ENCODE results near the gene SMARCA4. TPM values are rescaled to one million over a fixed set of nuclear protein-coding genes. Genes with fewer than 3 reads are reported as not detected.

The SMARCA4 gene
- total and polyA plus RNA-seq, 2 experiments from 2014 or later: 177 to 336 TPM

GRCh38 chr19:11005521-11005920, 44.7 kb downstream of the SMARCA4 start (continued):
- TF ChIP-seq, protein P1, sequence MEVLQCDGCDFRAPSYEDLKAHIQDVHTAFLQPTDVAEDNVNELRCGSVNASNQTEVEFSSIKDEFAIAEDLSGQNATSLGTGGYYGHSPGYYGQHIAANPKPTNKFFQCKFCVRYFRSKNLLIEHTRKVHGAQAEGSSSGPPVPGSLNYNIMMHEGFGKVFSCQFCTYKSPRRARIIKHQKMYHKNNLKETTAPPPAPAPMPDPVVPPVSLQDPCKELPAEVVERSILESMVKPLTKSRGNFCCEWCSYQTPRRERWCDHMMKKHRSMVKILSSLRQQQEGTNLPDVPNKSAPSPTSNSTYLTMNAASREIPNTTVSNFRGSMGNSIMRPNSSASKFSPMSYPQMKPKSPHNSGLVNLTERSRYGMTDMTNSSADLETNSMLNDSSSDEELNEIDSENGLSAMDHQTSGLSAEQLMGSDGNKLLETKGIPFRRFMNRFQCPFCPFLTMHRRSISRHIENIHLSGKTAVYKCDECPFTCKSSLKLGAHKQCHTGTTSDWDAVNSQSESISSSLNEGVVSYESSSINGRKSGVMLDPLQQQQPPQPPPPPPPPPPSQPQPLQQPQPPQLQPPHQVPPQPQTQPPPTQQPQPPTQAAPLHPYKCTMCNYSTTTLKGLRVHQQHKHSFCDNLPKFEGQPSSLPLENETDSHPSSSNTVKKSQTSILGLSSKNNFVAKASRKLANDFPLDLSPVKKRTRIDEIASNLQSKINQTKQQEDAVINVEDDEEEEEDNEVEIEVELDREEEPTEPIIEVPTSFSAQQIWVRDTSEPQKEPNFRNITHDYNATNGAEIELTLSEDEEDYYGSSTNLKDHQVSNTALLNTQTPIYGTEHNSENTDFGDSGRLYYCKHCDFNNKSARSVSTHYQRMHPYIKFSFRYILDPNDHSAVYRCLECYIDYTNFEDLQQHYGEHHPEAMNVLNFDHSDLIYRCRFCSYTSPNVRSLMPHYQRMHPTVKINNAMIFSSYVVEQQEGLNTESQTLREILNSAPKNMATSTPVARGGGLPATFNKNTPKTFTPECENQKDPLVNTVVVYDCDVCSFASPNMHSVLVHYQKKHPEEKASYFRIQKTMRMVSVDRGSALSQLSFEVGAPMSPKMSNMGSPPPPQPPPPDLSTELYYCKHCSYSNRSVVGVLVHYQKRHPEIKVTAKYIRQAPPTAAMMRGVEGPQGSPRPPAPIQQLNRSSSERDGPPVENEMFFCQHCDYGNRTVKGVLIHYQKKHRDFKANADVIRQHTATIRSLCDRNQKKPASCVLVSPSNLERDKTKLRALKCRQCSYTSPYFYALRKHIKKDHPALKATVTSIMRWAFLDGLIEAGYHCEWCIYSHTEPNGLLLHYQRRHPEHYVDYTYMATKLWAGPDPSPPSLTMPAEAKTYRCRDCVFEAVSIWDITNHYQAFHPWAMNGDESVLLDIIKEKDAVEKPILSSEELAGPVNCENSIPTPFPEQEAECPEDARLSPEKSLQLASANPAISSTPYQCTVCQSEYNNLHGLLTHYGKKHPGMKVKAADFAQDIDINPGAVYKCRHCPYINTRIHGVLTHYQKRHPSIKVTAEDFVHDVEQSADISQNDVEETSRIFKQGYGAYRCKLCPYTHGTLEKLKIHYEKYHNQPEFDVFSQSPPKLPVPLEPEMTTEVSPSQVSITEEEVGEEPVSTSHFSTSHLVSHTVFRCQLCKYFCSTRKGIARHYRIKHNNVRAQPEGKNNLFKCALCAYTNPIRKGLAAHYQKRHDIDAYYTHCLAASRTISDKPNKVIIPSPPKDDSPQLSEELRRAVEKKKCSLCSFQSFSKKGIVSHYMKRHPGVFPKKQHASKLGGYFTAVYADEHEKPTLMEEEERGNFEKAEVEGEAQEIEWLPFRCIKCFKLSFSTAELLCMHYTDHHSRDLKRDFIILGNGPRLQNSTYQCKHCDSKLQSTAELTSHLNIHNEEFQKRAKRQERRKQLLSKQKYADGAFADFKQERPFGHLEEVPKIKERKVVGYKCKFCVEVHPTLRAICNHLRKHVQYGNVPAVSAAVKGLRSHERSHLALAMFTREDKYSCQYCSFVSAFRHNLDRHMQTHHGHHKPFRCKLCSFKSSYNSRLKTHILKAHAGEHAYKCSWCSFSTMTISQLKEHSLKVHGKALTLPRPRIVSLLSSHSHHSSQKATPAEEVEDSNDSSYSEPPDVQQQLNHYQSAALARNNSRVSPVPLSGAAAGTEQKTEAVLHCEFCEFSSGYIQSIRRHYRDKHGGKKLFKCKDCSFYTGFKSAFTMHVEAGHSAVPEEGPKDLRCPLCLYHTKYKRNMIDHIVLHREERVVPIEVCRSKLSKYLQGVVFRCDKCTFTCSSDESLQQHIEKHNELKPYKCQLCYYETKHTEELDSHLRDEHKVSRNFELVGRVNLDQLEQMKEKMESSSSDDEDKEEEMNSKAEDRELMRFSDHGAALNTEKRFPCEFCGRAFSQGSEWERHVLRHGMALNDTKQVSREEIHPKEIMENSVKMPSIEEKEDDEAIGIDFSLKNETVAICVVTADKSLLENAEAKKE (CRISPR knock-in tag; IDR thresholded peaks at IDR 0.05): no peak

- Mint-ChIP-seq H3K27me3 (ENCODE audit: insufficient read depth, low read depth, poor library complexity) (peaks cover 3% of the 10 kb centered on the region), H3K9me3 (no peaks in the 10 kb centered on the region), H3K27ac (no peak overlapping the region), H3K4me3 (no peak overlapping the region), H3K36me3 (ENCODE audit: low read depth) (peaks cover 83% of the 10 kb centered on the region), H3K4me1 (no peaks in the 10 kb centered on the region)
- no peak for ATAC-seq
- Histone ChIP-seq H3K4me1 (ENCODE audit: insufficient read depth) (no peaks in the 10 kb centered on the region), H3K27ac (ENCODE audit: low read depth) (no peak overlapping the region), H3K27me3 (ENCODE audit: insufficient read depth) (no peaks in the 10 kb centered on the region), H2AFZ (no peak overlapping the region), H3K9me2 (ENCODE audit: insufficient read depth) (no peaks in the 10 kb centered on the region), H3F3A (replicated peaks; ENCODE audit: low read depth) (peaks cover 23% of the 10 kb centered on the region), H3K4me2 (no peak overlapping the region), H3K79me2 (replicated peaks; ENCODE audit: insufficient read depth) (no peaks in the 10 kb centered on the region; the same call in 1 of the 2 replicates), H3K36me3 (ENCODE audit: insufficient read depth) (peaks cover 53% of the 10 kb centered on the region), H4K20me1 (replicated peaks; ENCODE audit: insufficient read depth) (peaks cover 13% of the 10 kb centered on the region; the same call in 1 of the 2 replicates), H3K4me3 (no peak overlapping the region)
- no peak for DNase-seq (ENCODE audit: low spot score)
- TF ChIP-seq EZH2phosphoT487 (IDR thresholded peaks at IDR 0.05; ENCODE audit: unreplicated experiment) (no peak), POLR2AphosphoS5 (IDR thresholded peaks at IDR 0.05; ENCODE audit: low read depth) (no peak), STAT1 (IDR thresholded peaks at IDR 0.05; ENCODE audit: unreplicated experiment) (no peak), ZNF114 (CRISPR knock-in tag; IDR thresholded peaks at IDR 0.05) (no peak), EZH2 (IDR thresholded peaks at IDR 0.05; ENCODE audit: low read depth, unreplicated experiment) (no peak), CREB1 (CRISPR knock-in tag; IDR thresholded peaks at IDR 0.05; ENCODE audit: low read depth) (no peak), NANOG (IDR thresholded peaks at IDR 0.05; ENCODE audit: borderline replicate concordance) (no peak)
- TF ChIP-seq, protein P1 (CRISPR knock-in tag; IDR thresholded peaks at IDR 0.05): no peak
Observed at GRCh38 chr19:11007385-11007784, 46.6 kb downstream of the SMARCA4 start.

All from GM23338 (cell line).